MM.1S (cell line): ENCODE results near the gene SIK2.

Experiments used
- EZH2phosphoT487 ChIP-seq: fragments of 300-600 bp; sonication (generic); IDR thresholded peaks from 2 replicates; pipeline ENCODE4 v1.6.1; 2018; ENCODE audit warnings: antibody characterized with exemption, low read length
- TF ChIP-seq, protein P1 (sequence below): fragments of 300-600 bp; sonication (generic); IDR thresholded peaks from 2 replicates; pipeline ENCODE4 v1.5.1; 2016; ENCODE audit warnings: antibody characterized with exemption, low read length, mixed read lengths

DNA sequence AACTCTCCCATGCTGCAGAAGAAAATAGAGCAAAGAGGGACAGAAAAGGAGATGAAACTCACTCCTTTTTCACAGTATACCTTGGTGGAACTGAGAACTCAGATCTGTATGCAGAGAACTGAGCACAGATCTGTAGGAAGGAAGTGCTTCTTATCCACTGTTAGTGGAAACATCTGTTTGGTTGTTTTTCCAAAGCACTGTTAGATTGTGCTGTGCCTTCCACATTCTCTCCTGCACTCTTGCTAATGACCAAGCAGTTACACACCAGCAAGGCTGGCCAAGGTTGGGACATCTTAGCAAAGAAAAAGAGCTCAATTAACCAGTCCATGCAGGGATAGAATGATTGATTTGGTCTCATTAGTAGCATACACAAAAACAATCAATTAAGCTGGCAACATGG is 20.1 kb upstream of the SIK2 start:
- TF ChIP-seq, protein P1, sequence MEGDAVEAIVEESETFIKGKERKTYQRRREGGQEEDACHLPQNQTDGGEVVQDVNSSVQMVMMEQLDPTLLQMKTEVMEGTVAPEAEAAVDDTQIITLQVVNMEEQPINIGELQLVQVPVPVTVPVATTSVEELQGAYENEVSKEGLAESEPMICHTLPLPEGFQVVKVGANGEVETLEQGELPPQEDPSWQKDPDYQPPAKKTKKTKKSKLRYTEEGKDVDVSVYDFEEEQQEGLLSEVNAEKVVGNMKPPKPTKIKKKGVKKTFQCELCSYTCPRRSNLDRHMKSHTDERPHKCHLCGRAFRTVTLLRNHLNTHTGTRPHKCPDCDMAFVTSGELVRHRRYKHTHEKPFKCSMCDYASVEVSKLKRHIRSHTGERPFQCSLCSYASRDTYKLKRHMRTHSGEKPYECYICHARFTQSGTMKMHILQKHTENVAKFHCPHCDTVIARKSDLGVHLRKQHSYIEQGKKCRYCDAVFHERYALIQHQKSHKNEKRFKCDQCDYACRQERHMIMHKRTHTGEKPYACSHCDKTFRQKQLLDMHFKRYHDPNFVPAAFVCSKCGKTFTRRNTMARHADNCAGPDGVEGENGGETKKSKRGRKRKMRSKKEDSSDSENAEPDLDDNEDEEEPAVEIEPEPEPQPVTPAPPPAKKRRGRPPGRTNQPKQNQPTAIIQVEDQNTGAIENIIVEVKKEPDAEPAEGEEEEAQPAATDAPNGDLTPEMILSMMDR, result no peak
- no peak for TF ChIP-seq EZH2phosphoT487
